Erythroblast (primary cell): ENCODE data around the gene COL11A1.

ENCODE experiments used
- GATA1 ChIP-seq: IDR thresholded peaks from 2 replicates; pipeline ENCODE4 v1.6.1; 2011; ENCODE audit warnings: low read depth, mild to moderate bottlenecking, control low read depth, low read length, moderate library complexity
- POLR2A ChIP-seq: IDR thresholded peaks from 2 replicates; pipeline ENCODE4 v1.6.1; 2011; ENCODE audit warnings: mild to moderate bottlenecking, low read length

DNA sequence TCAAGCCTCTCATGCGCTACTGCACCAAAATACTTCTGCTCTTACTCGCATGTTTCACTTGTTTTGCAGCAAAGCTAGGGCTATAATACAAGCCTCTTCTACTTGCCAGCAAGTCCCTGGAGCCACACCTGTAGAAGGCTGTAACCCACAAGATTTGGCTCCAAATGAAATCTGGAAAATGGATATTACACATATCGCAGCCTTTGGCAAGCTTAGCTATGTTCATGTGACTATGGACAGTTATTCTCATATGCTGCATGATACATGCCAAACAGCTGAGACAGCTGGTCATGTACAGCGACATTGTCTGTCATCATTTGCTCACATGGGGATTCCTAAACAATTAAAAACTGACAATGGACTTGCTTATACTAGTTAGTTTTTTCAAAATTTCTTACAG lies 270.3 kb downstream of the COL11A1 start:
- TF ChIP-seq POLR2A (no peak), GATA1 (no peak)
